HG03439 (cell line): ENCODE results near the gene CDC42EP4.

Source experiments
- ATAC-seq: cut with Tn5 transposase; IDR thresholded peaks from one replicate; pipeline ENCODE4 v1.9.1; 2021; ENCODE audit warnings: mild to moderate bottlenecking, moderate library complexity; ENCODE audit not compliant: unreplicated experiment

Gene CDC42EP4

DNA sequence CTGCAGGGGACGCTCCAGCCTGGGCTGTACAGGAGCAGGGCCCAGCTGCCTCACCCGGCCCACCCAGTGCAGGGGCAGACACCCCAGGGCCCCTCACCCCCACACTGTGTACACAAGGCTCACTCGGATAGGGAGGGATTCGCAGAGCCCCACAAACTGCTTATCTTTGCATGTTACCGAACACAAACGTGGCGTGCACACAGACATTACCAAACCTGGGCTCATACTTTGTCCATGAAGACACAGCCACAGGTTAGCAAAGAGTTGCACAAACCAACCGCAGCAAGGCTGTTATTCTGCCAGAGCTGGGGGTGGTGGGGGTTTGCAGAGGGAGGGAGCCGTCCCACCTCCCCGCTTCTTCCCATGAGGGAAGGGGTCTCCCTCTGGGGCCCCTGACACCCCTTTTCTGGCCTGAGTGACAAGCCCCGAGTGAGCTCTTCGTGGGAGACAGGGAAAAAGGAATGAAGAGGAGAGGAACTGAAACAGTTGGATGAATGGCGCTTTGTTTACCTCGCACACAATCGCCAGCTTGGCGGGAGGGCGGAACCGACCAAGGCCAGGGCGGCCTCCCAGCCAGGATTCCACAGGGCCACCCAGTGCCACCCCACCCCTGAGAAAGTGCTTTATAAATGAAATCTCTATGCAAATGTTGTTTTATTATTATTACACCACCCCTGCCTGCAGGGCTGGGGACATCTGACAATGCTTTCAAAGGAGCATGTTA lies 49.7 kb downstream of the CDC42EP4 start:
- ATAC-seq = no peak

- ATAC-seq = no peak
Measured at GRCh38 chr17:73261617-73261951, 50.2 kb downstream of the CDC42EP4 start, which contains the start of gene CPSF4L. TSS of gene CPSF4L (minus strand) at chr17:73261880. CDS start at chr17:73261818, 62 bp downstream.

DNA sequence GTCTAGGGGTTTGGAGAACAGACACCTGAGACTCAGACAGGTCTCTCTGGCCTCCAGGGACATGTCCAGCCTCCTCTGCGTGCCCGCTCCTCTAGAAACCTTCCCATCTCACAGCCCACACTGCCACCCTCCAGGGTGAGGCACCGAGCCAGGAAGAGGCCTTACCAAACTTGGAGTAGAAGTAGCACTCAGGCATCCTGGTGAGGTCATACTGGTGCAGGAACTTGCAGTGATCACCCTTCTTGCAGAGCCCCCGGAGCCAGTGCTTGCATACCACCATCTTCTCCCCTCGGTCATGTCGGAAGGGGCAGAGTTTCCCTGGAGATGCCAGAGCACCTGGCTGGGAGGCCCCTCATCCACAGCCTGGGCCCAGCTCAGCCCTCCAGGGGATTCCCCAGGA lies 54.3 kb downstream of the CDC42EP4 start:
- no peak for ATAC-seq

GRCh38 chr17:73256220-73256619 lies 55.6 kb downstream of the CDC42EP4 start:
- no peak for ATAC-seq

GRCh38 chr17:73255671-73256181 lies 56.1 kb downstream of the CDC42EP4 start:
- ATAC-seq = no peak

DNA sequence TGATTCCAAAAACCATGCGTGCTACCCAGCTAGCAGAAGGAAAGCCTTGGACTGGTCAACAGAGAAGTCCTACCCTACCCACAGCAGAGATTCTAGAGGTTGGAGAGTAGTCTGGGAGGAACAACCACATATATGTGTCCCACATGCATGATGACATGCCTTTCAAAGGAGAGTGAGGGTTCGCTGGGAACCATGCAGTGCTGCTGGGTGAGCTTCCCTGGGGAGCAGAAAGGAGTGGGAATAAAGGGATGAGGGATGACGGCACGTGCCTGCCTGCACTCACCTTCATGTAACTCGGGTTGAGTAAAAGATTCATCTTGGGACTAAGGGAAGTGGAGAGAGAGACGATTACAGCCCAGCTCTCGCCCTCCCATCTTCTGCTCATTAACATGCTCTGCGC lies 59.9 kb downstream of the CDC42EP4 start:
- no peak for ATAC-seq

- no peak for ATAC-seq
Measured at GRCh38 chr17:73250851-73251640, 60.8 kb downstream of the CDC42EP4 start.

DNA sequence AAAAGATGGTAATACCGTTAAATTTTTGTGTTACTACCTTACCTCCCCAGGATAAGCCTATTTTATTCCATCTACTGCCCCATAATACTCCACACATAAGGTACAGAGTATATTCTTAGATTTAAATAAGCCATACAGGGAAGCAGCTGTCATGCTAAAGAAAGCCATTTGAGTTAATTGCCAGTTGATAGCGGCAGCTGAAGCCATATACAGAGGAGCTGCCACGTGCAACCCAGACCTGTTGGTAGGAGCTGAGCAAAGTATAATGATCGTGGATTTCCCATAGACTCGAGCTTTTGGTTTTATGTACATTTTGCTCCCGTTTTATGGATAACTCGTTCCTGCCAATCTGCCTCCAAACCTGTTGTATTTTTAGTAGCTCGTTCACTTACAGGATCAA lies 62.1 kb downstream of the CDC42EP4 start:
- ATAC-seq = no peak

GRCh38 chr17:73248532-73248931 lies 63.3 kb downstream of the CDC42EP4 start:
- no peak for ATAC-seq

DNA sequence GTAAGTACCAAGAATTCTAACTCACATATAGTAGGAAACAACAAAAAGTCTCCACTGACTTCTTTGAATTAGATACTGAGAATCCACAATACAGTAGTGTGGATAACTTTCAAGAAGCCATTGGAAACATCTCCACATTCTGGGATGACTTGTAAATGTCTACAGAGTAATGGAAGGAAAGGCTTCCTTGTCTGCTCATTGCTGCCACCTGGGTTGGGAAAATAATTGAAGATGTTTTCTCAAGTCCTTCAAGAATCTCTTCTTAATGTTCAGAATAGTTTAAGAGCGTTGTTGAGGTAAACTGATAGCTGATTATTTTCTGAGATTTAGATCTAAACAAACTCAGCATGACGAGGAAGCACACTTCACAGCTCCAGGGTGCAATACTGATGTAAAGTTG lies 64.1 kb downstream of the CDC42EP4 start:
- no peak for ATAC-seq

GRCh38 chr17:73240561-73240960 lies 71.2 kb downstream of the CDC42EP4 start:
- ATAC-seq = no peak

DNA sequence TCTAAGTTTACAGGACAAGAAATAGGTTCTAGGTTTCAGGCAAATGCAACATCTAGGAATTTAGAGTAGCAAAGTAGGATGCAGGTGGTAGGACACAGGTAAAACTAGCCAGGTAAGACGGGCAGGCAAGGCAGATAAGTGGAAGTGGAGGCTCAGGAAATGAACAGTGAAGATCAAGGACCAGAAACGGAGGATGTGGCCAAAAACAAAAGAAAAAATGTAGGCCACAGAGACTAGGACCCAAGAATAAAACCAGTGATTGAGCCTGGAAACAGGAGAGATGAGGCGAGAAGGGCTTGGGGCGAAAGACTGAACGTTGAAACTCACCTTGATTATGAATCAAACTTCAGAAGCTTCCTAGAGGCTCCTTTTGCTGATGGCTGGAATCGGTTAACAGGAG lies 74.1 kb downstream of the CDC42EP4 start:
- no peak for ATAC-seq

DNA sequence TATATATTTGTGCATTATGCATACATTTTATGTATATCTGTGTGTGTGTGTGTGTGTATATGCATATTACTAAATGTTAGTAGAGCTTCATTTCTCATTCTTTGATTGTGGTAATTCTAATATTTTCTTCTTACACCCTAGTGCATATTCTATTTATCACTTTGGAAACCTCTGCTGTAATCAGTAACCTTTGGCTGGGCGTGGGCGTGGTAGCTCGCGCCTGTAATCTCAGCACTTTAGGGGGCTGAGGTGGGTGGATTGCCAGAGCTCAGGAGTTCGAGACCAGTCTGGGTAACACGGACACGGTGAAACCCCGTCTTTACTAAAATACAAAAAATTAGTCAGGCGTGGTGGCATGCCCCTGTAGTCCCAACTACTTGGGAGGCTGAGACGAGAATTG lies 77.1 kb downstream of the CDC42EP4 start:
- no peak for ATAC-seq
